ENCODE measurements around the gene PTAR1.
"Not testable (repeated sequence)": the region's sequence is repeated elsewhere in the genome, so short reads cannot be mapped to it uniquely, and the experiment has no call there.

PTAR1 gene

GRCh38 chr9:69759421-69760277 is at the start of gene PTAR1:
TSS of gene PTAR1 (minus strand) at chr9:69760011. CDS start at chr9:69759938, 73 bp downstream.
- peak; percentile 69 for DNase-seq

GRCh38 chr9:69809304-69809863 is 49.6 kb upstream of the PTAR1 start:
- DNase-seq, result no peak

- DNase-seq, result no peak
Measured at GRCh38 chr9:69806627-69807026, 46.8 kb upstream of the PTAR1 start.

- DNase-seq, result no peak
Measured at GRCh38 chr9:69805962-69806515, 46.2 kb upstream of the PTAR1 start.

- DNase-seq, result no peak
Measured at GRCh38 chr9:69801989-69802388, 42.2 kb upstream of the PTAR1 start.

- DNase-seq, result not testable (repeated sequence)
Measured at GRCh38 chr9:69800027-69800426, 40.2 kb upstream of the PTAR1 start.

- DNase-seq, result not testable (repeated sequence)
Measured at GRCh38 chr9:69799521-69799920, 39.7 kb upstream of the PTAR1 start.

GRCh38 chr9:69798744-69799143 is 38.9 kb upstream of the PTAR1 start:
- DNase-seq, result peak; percentile 34

- DNase-seq, result peak; percentile 16
Measured at GRCh38 chr9:69797675-69798074, 37.9 kb upstream of the PTAR1 start.

GRCh38 chr9:69794356-69794755 is 34.5 kb upstream of the PTAR1 start:
- DNase-seq, result no peak

- DNase-seq, result no peak
Measured at GRCh38 chr9:69785757-69786156, 25.9 kb upstream of the PTAR1 start.

GRCh38 chr9:69773258-69773657 is 13.4 kb upstream of the PTAR1 start:
- DNase-seq, result no peak

GRCh38 chr9:69771775-69772418 is 12.1 kb upstream of the PTAR1 start:
- DNase-seq, result no peak

GRCh38 chr9:69768716-69769115 is 8.9 kb upstream of the PTAR1 start:
- no peak for DNase-seq

GRCh38 chr9:69768101-69768500 is 8.3 kb upstream of the PTAR1 start:
- DNase-seq, result no peak

GRCh38 chr9:69763862-69764261 is 4.1 kb upstream of the PTAR1 start:
- not testable (repeated sequence) for DNase-seq

GRCh38 chr9:69762527-69762926 is 2.7 kb upstream of the PTAR1 start:
- DNase-seq, result no peak

- DNase-seq, result no peak
Measured at GRCh38 chr9:69760278-69760610, 433 bp upstream of the PTAR1 start.

- no peak for DNase-seq
Measured at GRCh38 chr9:69759021-69759420, 790 bp downstream of the PTAR1 start.

- DNase-seq, result peak; percentile 52
Measured at GRCh38 chr9:69757996-69758675, 1.7 kb downstream of the PTAR1 start.

GRCh38 chr9:69755205-69755604 is 4.6 kb downstream of the PTAR1 start:
- no peak for DNase-seq

- DNase-seq, result no peak
Measured at GRCh38 chr9:69753830-69754229, 6.0 kb downstream of the PTAR1 start.

GRCh38 chr9:69750085-69750484 is 9.7 kb downstream of the PTAR1 start:
- no peak for DNase-seq
